Measurements from ENCODE around the gene OTX2.

DNA sequence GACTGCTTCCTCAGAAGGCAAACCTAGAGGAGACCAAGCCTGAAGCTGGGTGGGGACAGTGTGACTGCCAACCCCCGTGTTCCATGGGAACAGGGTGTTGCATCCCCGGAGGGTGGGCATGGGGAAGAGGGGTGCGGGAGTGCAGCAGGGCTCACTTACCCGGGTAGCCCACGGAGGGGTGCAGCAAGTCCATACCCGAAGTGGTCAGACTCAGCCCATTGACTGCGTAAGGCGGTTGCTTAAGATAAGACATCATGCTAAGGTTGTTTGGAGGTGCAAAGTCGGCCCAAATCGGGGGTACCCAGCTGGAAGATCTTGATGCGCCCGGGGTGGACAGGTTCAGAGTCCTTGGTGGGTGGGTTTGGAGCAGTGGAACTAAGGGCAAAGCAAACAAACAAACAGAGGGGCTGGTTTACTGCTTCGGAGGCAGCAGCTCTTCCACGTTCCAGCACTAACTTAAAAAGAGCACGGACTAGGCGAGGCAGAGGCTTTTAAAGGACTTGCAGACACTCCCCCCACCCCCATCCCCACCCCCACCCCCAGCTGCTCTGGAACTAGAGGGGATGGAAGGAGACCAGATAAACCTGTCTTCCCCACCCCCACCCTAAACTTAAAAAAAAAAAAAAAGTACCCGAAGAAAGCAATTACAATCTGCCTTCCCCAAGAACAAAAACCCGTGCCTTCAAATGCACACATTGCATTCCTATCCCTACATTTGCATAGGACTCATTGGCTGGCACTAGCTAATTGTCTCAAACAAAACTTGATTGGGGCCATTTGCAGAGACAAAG, 4.9 kb downstream of the OTX2 start:
- no peak for TF ChIP-seq POLR2A (IDR thresholded peaks at IDR 0.05)
- TF ChIP-seq, protein P1, sequence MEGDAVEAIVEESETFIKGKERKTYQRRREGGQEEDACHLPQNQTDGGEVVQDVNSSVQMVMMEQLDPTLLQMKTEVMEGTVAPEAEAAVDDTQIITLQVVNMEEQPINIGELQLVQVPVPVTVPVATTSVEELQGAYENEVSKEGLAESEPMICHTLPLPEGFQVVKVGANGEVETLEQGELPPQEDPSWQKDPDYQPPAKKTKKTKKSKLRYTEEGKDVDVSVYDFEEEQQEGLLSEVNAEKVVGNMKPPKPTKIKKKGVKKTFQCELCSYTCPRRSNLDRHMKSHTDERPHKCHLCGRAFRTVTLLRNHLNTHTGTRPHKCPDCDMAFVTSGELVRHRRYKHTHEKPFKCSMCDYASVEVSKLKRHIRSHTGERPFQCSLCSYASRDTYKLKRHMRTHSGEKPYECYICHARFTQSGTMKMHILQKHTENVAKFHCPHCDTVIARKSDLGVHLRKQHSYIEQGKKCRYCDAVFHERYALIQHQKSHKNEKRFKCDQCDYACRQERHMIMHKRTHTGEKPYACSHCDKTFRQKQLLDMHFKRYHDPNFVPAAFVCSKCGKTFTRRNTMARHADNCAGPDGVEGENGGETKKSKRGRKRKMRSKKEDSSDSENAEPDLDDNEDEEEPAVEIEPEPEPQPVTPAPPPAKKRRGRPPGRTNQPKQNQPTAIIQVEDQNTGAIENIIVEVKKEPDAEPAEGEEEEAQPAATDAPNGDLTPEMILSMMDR (IDR thresholded peaks at IDR 0.05), result no peak
- no peak for TF ChIP-seq EP300 (IDR thresholded peaks at IDR 0.05)

Measured in ovary (tissue), 3 donors.